Neural cell (in vitro differentiated cells): ENCODE data around the gene RNF4. TPM values are rescaled to one million over a fixed set of nuclear protein-coding genes. Genes with fewer than 3 reads are reported as not detected.
"Not testable (repeated sequence)": the region's sequence is repeated elsewhere in the genome, so short reads cannot be mapped to it uniquely, and the experiment has no call there.

Experiments
- H2AFZ ChIP-seq: fragments of 200-600, 300-800 bp; sonication (generic), shearing (Covaris generic); 2 replicates; pipeline ENCODE4 v1.6.0; 2014; ENCODE audit warnings: low read depth, mild to moderate bottlenecking, antibody characterized with exemption, low read length, moderate library complexity
- H3F3A ChIP-seq: fragments of 200-600 bp; shearing (Covaris generic); 2 replicates; pipeline ENCODE4 v1.6.1; 2016; ENCODE audit warnings: mild to moderate bottlenecking, moderate library complexity, mixed read lengths, antibody characterized with exemption, low read length; ENCODE audit not compliant: insufficient read depth, poor library complexity, severe bottlenecking
- H3K27ac ChIP-seq: fragments of 200-600, 300-800 bp; sonication (generic), shearing (Covaris generic); 2 replicates; pipeline ENCODE4 v1.5.1; 2014; ENCODE audit warnings: mild to moderate bottlenecking, low read length, moderate library complexity
- H3K27me3 ChIP-seq: fragments of 300-800, 200-600 bp; sonication (generic), shearing (Covaris generic); 2 replicates; pipeline ENCODE4 v1.6.0; 2014; ENCODE audit warnings: mild to moderate bottlenecking, low read depth, low read length, moderate library complexity; ENCODE audit not compliant: insufficient read depth
- H3K36me3 ChIP-seq: fragments of 300-800, 200-600 bp; sonication (generic), shearing (Covaris generic); 2 replicates; pipeline ENCODE4 v1.5.1; 2014; ENCODE audit warnings: mild to moderate bottlenecking, antibody characterized with exemption, low read length, moderate library complexity; ENCODE audit not compliant: insufficient read depth
- H3K4me2 ChIP-seq: fragments of 300-800, 200-600 bp; sonication (generic), shearing (Covaris generic); 2 replicates; pipeline ENCODE4 v1.6.0; 2014; ENCODE audit warnings: mild to moderate bottlenecking, low read length
- H3K4me3 ChIP-seq: fragments of 300-800, 200-600 bp; sonication (generic), shearing (Covaris generic); 2 replicates; pipeline ENCODE4 v1.5.1; 2014; ENCODE audit warnings: mild to moderate bottlenecking, low read length, moderate library complexity
- H3K79me2 ChIP-seq: fragments of 200-600 bp; shearing (Covaris generic); replicated peaks from 2 replicates; pipeline ENCODE4 v1.6.0; 2014; ENCODE audit warnings: mild to moderate bottlenecking, low read length, moderate library complexity; ENCODE audit not compliant: insufficient read depth
- H3K9ac ChIP-seq: fragments of 300-800, 200-600 bp; sonication (generic), shearing (Covaris generic); 2 replicates; pipeline ENCODE4 v1.6.1; 2016; ENCODE audit warnings: mild to moderate bottlenecking, low read length, mixed read lengths
- H3K9me2 ChIP-seq: fragments of 200-600 bp; shearing (Covaris generic); 2 replicates; pipeline ENCODE4 v1.6.1; 2016; ENCODE audit warnings: mild to moderate bottlenecking, low read length, mixed read lengths; ENCODE audit not compliant: insufficient read depth
- H3K9me3 ChIP-seq: fragments of 200-600, 300-800 bp; sonication (generic), shearing (Covaris generic); 2 replicates; pipeline ENCODE4 v1.6.1; 2016; ENCODE audit warnings: mild to moderate bottlenecking, mixed run types, low read length, moderate library complexity, mixed read lengths
- H4K20me1 ChIP-seq: fragments of 200-600 bp; shearing (Covaris generic); 2 replicates; pipeline ENCODE4 v1.6.1; 2016; ENCODE audit warnings: mild to moderate bottlenecking, mixed run types; ENCODE audit not compliant: insufficient read depth
- EP300 ChIP-seq: fragments of 450-650 bp; conservative IDR thresholded peaks from 2 replicates; pipeline ENCODE4 v1.6.1; 2014; ENCODE audit warnings: antibody characterized with exemption, mild to moderate bottlenecking, moderate library complexity; ENCODE audit not compliant: poor library complexity, severe bottlenecking
- EZH2 ChIP-seq: fragments of 200-600, 300-800 bp; shearing (Covaris generic), sonication (generic); IDR thresholded peaks from 2 replicates; pipeline ENCODE4 v1.6.1; 2014; ENCODE audit warnings: antibody characterized with exemption, low read length, borderline replicate concordance, mild to moderate bottlenecking; ENCODE audit not compliant: insufficient read depth, poor library complexity, severe bottlenecking
- MXI1 ChIP-seq: fragments of 450-650 bp; conservative IDR thresholded peaks from 2 replicates; pipeline ENCODE4 v1.6.1; 2014; ENCODE audit warnings: antibody characterized with exemption, mild to moderate bottlenecking; ENCODE audit not compliant: poor library complexity, severe bottlenecking
- POLR2AphosphoS5 ChIP-seq: IDR thresholded peaks from 2 replicates; pipeline ENCODE4 v1.6.1; 2012
- RAD21 ChIP-seq: fragments of 450-650 bp; conservative IDR thresholded peaks from 2 replicates; pipeline ENCODE4 v1.6.1; 2014; ENCODE audit warnings: antibody characterized with exemption, mild to moderate bottlenecking, moderate library complexity
- SMC3 ChIP-seq: fragments of 450-650 bp; conservative IDR thresholded peaks from 2 replicates; pipeline ENCODE4 v1.6.1; 2014; ENCODE audit warnings: antibody characterized with exemption, mild to moderate bottlenecking, moderate library complexity; ENCODE audit not compliant: poor library complexity
- TAF1 ChIP-seq: IDR thresholded peaks from 2 replicates; pipeline ENCODE4 v1.6.1; 2012; ENCODE audit warnings: low read depth
- polyA plus RNA-seq: library from polyadenylated mRNA; depleted of rRNA; stranded (reverse); fragments of >200 nt; gene quantifications from 2 replicates; pipeline ENCODE4 v1.2.3, GENCODE V29; 2014
- TF ChIP-seq, protein P1 (sequence below): fragments of 450-650 bp; IDR thresholded peaks from 2 replicates; pipeline ENCODE4 v1.5.1; 2014; ENCODE audit warnings: antibody characterized with exemption, mild to moderate bottlenecking, moderate library complexity; ENCODE audit not compliant: poor library complexity, severe bottlenecking
- TF ChIP-seq, protein P2 (sequence below): IDR thresholded peaks from 2 replicates; pipeline ENCODE4 v1.6.1; 2012; ENCODE audit warnings: borderline replicate concordance

RNF4 gene
- polyA plus RNA-seq, 1 donor from 2014 or later = 48.2 TPM

DNA sequence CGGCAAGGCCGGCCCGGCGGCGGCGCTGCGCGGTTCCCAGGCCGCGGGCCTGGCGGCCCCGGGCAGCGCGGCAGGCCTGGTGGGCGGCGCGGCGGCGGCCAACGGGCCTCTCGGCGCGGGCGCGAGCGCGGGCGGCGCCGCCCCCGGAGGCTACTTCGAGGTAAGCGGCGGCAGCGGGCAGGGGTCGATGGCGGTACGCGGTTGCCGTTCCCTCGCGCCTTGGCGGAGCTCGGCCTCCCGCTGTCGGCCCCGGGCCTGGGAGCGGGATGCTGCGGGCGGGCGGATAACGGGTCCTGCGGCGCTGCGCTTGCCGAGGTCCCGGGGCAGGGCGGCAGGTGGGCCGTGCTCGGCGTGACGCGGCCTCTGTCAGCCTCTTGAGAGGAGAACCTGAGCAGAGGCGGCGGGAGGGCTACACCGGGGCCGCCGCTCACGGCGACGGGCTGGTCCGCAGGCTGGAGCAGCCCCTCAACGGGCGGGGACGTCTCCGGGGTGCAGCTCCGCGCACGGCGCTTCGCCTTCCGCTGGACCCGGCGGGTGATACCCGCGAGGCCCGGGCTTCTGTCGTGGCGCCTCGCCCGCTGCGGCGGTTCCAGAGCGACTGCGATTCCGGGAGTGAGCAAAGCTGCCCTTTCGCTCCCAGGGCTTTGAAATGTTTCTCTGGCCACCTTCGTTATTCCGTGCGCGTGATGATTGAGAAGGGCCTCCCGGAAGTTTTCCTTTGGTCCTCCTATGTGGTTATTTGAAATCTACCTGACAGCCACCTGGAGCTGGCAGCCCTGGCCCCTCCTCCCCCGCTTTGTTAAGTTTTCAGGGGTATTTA lies 68.3 kb downstream of the RNF4 start:
- Histone ChIP-seq H2AFZ (no peak overlapping the region), H3K79me2 (peaks cover 45% of the 10 kb centered on the region), H4K20me1 (peaks cover 7% of the 10 kb centered on the region), H3F3A (peaks cover 4% of the 10 kb centered on the region), H3K9me2 (no peaks in the 10 kb centered on the region), H3K9me3 (no peaks in the 10 kb centered on the region), H3K9ac (peak overlapping the region; percentile 95), H3K27ac (peak overlapping the region; percentile 82), H3K4me2 (peak overlapping the region; percentile 92), H3K4me3 (peak overlapping the region; percentile 93), H3K36me3 (no peaks in the 10 kb centered on the region), H3K27me3 (no peaks in the 10 kb centered on the region)
- TF ChIP-seq, protein P1, sequence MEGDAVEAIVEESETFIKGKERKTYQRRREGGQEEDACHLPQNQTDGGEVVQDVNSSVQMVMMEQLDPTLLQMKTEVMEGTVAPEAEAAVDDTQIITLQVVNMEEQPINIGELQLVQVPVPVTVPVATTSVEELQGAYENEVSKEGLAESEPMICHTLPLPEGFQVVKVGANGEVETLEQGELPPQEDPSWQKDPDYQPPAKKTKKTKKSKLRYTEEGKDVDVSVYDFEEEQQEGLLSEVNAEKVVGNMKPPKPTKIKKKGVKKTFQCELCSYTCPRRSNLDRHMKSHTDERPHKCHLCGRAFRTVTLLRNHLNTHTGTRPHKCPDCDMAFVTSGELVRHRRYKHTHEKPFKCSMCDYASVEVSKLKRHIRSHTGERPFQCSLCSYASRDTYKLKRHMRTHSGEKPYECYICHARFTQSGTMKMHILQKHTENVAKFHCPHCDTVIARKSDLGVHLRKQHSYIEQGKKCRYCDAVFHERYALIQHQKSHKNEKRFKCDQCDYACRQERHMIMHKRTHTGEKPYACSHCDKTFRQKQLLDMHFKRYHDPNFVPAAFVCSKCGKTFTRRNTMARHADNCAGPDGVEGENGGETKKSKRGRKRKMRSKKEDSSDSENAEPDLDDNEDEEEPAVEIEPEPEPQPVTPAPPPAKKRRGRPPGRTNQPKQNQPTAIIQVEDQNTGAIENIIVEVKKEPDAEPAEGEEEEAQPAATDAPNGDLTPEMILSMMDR = no peak
- TF ChIP-seq RAD21 = peak; percentile 34
- TF ChIP-seq EZH2 = no peak
- TF ChIP-seq EP300 = no peak
- peak; percentile 25 for TF ChIP-seq SMC3
- TF ChIP-seq, protein P2, sequence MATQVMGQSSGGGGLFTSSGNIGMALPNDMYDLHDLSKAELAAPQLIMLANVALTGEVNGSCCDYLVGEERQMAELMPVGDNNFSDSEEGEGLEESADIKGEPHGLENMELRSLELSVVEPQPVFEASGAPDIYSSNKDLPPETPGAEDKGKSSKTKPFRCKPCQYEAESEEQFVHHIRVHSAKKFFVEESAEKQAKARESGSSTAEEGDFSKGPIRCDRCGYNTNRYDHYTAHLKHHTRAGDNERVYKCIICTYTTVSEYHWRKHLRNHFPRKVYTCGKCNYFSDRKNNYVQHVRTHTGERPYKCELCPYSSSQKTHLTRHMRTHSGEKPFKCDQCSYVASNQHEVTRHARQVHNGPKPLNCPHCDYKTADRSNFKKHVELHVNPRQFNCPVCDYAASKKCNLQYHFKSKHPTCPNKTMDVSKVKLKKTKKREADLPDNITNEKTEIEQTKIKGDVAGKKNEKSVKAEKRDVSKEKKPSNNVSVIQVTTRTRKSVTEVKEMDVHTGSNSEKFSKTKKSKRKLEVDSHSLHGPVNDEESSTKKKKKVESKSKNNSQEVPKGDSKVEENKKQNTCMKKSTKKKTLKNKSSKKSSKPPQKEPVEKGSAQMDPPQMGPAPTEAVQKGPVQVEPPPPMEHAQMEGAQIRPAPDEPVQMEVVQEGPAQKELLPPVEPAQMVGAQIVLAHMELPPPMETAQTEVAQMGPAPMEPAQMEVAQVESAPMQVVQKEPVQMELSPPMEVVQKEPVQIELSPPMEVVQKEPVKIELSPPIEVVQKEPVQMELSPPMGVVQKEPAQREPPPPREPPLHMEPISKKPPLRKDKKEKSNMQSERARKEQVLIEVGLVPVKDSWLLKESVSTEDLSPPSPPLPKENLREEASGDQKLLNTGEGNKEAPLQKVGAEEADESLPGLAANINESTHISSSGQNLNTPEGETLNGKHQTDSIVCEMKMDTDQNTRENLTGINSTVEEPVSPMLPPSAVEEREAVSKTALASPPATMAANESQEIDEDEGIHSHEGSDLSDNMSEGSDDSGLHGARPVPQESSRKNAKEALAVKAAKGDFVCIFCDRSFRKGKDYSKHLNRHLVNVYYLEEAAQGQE = peak; percentile 61
- TF ChIP-seq POLR2AphosphoS5 = no peak
- TF ChIP-seq MXI1 = peak; percentile 69
- TF ChIP-seq TAF1 = no peak

DNA sequence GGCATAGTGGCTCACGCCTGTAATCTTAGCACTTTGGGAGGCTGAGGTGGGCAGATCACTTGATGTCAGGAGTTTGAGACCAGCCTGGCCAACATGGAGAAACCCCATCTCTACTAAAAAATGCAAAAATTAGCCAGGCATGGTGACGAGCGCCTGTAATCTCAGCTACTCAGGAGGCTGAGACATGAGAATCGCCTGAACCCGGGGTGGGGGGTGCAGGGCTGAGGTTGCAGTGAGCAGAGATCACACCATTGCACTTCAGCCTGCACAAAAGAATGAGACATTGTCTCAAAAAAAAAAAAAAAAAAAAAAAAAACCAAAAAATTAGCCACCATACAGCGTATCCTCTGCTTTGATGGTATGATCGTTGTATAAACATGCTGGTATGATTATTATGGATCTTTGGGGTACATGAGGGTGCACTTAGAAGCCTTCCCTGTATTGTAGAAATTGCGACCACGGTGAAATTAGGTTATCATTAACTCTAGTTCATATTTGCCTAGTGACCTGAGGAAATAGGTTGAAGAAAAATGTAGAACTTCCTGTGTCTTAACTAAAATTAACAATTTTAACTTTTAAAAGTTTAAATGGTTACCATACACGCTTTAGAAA lies 74.8 kb downstream of the RNF4 start:
- not testable (repeated sequence) for H3K27ac ChIP-seq, H3F3A ChIP-seq, H3K9me2 ChIP-seq, H4K20me1 ChIP-seq, H3K4me2 ChIP-seq, H3K4me3 ChIP-seq, H3K9ac ChIP-seq, H3K27me3 ChIP-seq, H3K9me3 ChIP-seq, H3K36me3 ChIP-seq, H2AFZ ChIP-seq
- peaks cover 88% of the 10 kb centered on the region for H3K79me2 ChIP-seq
